ENCODE data around the gene WNT3.
A peak's percentile ranks its signal among the peaks of the same experiment; 100 is the strongest.

The WNT3 gene

DNA sequence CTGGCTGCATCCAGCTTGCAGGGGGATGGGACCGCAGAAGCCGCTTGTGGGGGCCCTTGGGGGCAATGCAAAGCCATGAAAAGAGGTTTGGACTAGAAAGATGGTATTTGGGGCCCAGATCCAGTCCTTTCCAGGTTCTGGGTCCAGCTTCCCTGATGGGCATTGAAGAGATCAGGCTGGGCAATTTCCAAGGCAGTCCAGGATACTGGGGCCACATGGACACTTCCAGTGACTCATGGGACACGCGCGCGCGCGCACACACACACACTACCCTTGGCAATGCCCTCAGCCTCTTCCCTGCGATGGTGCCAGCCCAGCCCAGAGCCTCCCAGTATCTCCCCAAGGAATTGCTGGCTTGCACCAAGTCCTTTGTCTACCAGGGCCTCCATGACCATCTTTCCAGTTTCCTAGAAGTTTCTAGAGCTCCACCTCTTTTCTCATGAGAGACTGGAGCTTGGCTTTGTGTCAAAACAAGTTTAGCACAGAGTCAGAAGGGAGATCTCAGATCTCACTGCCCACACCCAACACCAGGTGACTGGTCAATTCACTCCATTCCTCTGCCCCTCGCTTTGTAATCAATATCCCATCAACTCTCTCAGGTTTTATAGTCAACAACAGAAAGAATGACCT lies 44.3 kb downstream of the WNT3 start:
- H3K27me3 ChIP-seq (ENCODE audit: insufficient read depth, insufficient read length): peaks cover 82% of the 10 kb centered on the region
- peaks cover 7% of the 10 kb centered on the region for H3K36me3 ChIP-seq (ENCODE audit: insufficient read depth, insufficient read length, low read length)
- DNase-seq (ENCODE audit: low read depth, low spot score): no peak
- H3K4me3 ChIP-seq (ENCODE audit: insufficient read length, low read depth): no peak overlapping the region
- H3K9me3 ChIP-seq (ENCODE audit: insufficient read depth, low read length): peaks cover 8% of the 10 kb centered on the region; the same call in 1 of the 2 replicates
- peak overlapping the region; percentile 37 for H3K9ac ChIP-seq (ENCODE audit: insufficient read length, low read depth)
- H3K4me1 ChIP-seq (ENCODE audit: insufficient read depth, insufficient read length): peaks cover 45% of the 10 kb centered on the region
- TF ChIP-seq SUZ12 (IDR thresholded peaks at IDR 0.05; ENCODE audit: extremely low read depth, insufficient read depth, insufficient read length) (no peak), YY1 (IDR thresholded peaks at IDR 0.05; ENCODE audit: insufficient read depth, insufficient read length) (no peak), ZNF274 (IDR thresholded peaks at IDR 0.05; ENCODE audit: low read depth, low read length) (no peak)

DNA sequence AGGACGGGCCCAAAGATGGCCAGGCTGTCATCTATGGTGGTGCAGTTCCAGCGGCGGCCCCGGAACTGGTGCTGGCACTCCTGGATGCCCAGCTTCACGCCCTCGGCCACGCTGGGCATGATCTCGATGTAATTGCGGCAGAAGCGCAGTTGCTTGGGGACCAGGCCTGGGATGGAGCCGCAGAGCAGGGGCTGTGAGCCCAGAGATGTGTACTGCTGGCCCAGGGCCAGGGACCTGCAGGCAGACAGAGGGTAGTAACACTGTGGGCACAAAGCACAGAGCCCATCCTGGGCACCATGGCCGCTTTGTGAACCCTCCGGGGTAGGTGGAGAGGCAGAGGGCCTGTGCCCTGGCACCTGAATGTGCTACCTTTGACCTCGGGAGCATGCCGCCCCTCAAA lies 44.8 kb downstream of the WNT3 start:
- H3K9ac ChIP-seq (ENCODE audit: insufficient read length, low read depth): peak overlapping the region; percentile 37
- H3K36me3 ChIP-seq (ENCODE audit: insufficient read depth, insufficient read length, low read length): peaks cover 10% of the 10 kb centered on the region
- H3K4me1 ChIP-seq (ENCODE audit: insufficient read depth, insufficient read length): peaks cover 43% of the 10 kb centered on the region
- no peak overlapping the region for H3K4me3 ChIP-seq (ENCODE audit: insufficient read length, low read depth)
- TF ChIP-seq YY1 (IDR thresholded peaks at IDR 0.05; ENCODE audit: insufficient read depth, insufficient read length) (no peak), SUZ12 (IDR thresholded peaks at IDR 0.05; ENCODE audit: extremely low read depth, insufficient read depth, insufficient read length) (no peak), ZNF274 (IDR thresholded peaks at IDR 0.05; ENCODE audit: low read depth, low read length) (no peak)
- peaks cover 82% of the 10 kb centered on the region for H3K27me3 ChIP-seq (ENCODE audit: insufficient read depth, insufficient read length)
- H3K9me3 ChIP-seq (ENCODE audit: insufficient read depth, low read length): peaks cover 8% of the 10 kb centered on the region; the same call in 1 of the 2 replicates
- no peak for DNase-seq (ENCODE audit: low read depth, low spot score)

DNA sequence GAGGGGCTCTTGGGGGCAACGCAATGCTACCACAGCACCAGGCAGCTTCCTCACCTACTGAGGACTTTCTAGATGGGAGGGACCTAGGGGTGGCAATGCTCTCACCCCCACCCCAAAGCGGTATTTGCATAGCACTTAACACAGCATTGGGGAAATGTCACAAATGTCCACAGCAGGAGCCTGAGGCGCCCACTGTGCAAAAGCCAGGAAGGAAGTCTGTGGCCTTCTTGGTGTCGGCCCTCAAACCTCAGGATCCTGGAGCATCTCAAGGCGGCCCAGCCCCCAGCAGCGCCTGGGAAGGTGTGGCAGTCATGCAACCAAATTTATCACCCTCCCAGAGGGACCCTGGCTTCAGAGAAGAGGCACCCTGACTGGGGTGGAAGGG lies 45.3 kb downstream of the WNT3 start:
- H3K27me3 ChIP-seq (ENCODE audit: insufficient read depth, insufficient read length): peaks cover 82% of the 10 kb centered on the region
- no peak for DNase-seq (ENCODE audit: low read depth, low spot score)
- TF ChIP-seq YY1 (IDR thresholded peaks at IDR 0.05; ENCODE audit: insufficient read depth, insufficient read length): no peak
- TF ChIP-seq SUZ12 (IDR thresholded peaks at IDR 0.05; ENCODE audit: extremely low read depth, insufficient read depth, insufficient read length): no peak
- no peak for TF ChIP-seq ZNF274 (IDR thresholded peaks at IDR 0.05; ENCODE audit: low read depth, low read length)
- peak overlapping the region; percentile 37 for H3K9ac ChIP-seq (ENCODE audit: insufficient read length, low read depth)
- peaks cover 15% of the 10 kb centered on the region for H3K36me3 ChIP-seq (ENCODE audit: insufficient read depth, insufficient read length, low read length)
- H3K9me3 ChIP-seq (ENCODE audit: insufficient read depth, low read length): peaks cover 8% of the 10 kb centered on the region; the same call in 1 of the 2 replicates
- H3K4me3 ChIP-seq (ENCODE audit: insufficient read length, low read depth): no peak overlapping the region
- peaks cover 42% of the 10 kb centered on the region for H3K4me1 ChIP-seq (ENCODE audit: insufficient read depth, insufficient read length)

DNA sequence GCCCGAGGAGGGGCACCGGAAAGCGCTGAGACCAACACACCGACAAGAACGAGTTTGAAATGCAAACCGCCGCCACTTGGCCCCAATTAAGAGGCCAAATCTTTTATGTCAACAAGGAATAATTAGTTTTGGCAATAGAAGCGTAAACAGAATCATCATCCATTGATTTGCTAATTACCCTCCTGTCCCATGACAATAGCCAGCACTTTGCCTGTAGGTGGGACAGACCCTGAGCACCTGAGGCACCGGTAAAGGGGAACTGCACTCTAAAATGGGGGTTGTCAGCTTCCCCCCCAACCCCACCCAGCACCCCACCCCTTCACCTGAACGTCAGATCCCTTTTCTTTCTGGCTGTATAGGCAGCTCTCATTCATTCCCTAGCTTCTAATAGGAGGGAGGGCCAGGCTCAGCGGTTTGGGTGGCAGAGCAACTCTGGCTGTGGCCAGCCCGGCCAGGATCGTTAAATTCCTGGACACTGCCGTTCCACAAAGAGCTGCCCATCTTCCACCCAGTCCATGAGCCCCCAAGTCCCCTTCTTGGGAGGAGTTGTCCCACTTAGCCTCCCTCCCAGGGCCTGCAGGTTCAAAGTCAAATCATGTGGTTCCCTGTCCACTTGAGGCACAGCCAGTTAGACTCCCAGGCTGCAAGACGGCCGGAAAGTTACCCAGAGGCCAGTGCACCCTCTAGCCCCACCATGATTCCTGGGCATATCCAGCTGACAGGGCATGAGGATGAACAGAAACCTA lies 45.8 kb downstream of the WNT3 start:
- Histone ChIP-seq H3K9me3 (ENCODE audit: insufficient read depth, low read length) (peaks cover 8% of the 10 kb centered on the region; the same call in 1 of the 2 replicates), H3K36me3 (ENCODE audit: insufficient read depth, insufficient read length, low read length) (peaks cover 18% of the 10 kb centered on the region), H3K4me3 (ENCODE audit: insufficient read length, low read depth) (no peak overlapping the region), H3K27me3 (ENCODE audit: insufficient read depth, insufficient read length) (peaks cover 79% of the 10 kb centered on the region), H3K9ac (ENCODE audit: insufficient read length, low read depth) (peak overlapping the region; percentile 37), H3K4me1 (ENCODE audit: insufficient read depth, insufficient read length) (peaks cover 39% of the 10 kb centered on the region)
- DNase-seq (ENCODE audit: low read depth, low spot score): peak; percentile 72
- TF ChIP-seq ZNF274 (IDR thresholded peaks at IDR 0.05; ENCODE audit: low read depth, low read length) (no peak), YY1 (IDR thresholded peaks at IDR 0.05; ENCODE audit: insufficient read depth, insufficient read length) (no peak), SUZ12 (IDR thresholded peaks at IDR 0.05; ENCODE audit: extremely low read depth, insufficient read depth, insufficient read length) (no peak)

DNA sequence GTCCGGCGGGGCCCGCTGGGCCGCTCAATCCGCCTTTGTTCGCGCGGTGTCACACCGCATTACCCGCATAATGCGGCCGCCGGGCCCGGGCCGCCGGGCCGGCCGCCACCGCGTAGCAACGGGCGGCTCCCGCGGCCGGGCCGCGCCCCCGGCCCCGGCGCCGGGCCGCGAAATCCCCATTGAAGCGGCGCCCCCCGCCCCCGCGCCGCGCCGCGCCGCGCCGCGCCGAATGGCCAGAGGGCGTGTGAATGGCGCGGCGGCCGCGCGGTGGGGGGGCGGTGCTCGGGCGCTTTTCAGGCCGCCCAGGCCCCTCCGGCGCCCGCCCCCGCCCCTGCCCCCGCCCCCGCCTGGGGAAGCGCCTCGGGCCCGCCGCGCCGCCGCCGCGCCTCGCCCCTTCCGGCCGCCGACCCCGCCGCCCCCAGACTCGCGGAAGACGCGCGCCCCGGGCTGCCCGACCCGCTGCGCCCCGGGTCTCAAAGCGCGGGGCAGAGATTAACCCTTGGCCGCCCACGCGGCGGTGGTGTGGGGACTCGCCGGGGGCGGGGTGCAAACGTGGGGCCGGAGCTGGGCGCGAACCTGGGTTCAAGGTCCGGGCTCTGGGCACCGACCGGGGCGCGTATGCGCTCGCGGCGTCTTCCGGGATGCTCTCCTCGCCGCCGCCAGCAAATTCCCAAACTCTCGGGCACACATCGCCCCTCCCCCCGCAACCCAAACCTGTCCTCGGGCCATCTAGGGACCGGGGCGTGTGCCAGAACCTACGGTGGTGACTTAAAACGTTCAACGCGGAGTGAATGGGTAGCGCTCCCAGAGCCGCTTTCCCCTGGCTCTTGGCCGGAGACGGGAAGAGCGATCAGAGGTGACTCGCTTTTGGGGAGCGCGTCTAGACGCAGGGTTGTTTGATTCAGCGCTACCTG lies 46.7 kb downstream of the WNT3 start:
- peak overlapping the region; percentile 40 for H3K4me3 ChIP-seq (ENCODE audit: insufficient read length, low read depth)
- peaks cover 8% of the 10 kb centered on the region; the same call in 1 of the 2 replicates for H3K9me3 ChIP-seq (ENCODE audit: insufficient read depth, low read length)
- no peak for DNase-seq (ENCODE audit: low read depth, low spot score)
- H3K9ac ChIP-seq (ENCODE audit: insufficient read length, low read depth): peak overlapping the region; percentile 65
- peaks cover 35% of the 10 kb centered on the region for H3K4me1 ChIP-seq (ENCODE audit: insufficient read depth, insufficient read length)
- H3K36me3 ChIP-seq (ENCODE audit: insufficient read depth, insufficient read length, low read length): peaks cover 25% of the 10 kb centered on the region
- peaks cover 78% of the 10 kb centered on the region for H3K27me3 ChIP-seq (ENCODE audit: insufficient read depth, insufficient read length)
- no peak for TF ChIP-seq SUZ12 (IDR thresholded peaks at IDR 0.05; ENCODE audit: extremely low read depth, insufficient read depth, insufficient read length)
- no peak for TF ChIP-seq ZNF274 (IDR thresholded peaks at IDR 0.05; ENCODE audit: low read depth, low read length)
- no peak for TF ChIP-seq YY1 (IDR thresholded peaks at IDR 0.05; ENCODE audit: insufficient read depth, insufficient read length)

DNA sequence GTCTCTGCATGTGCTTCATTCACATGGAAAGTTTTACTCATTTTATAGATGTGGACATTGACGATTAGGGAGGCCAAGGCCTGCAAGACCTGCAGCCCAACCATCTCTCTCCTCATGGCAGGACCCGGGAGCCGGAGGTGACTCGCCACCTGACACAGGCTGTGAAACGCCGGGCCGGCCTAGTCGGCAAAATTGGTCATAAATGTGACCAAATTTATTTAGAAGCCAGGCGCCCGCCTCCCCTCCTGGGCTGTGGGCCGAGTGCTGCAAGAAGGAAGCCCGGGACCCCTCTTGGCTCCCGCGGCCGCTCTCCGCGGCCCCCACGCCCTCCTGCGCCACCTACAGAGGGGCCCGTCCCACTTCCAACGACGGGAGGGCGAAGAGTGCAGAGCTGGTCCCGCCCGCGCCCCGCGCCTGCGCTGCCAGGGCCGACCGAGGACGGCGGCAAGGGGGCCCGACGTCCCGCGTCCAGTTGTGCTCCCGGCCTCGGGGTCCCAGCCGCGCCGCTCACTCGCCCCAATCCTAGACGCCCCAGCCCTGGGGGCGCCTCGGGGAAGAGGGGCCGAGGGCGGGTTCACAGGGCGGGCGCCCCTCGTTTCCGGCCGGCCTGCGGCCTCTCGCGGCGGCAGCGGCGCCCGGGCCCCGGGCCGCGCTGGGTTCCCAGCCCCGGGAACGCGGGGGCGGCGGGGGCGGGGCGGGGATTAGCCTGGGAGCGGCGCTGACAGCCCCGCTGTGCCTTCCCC lies 47.5 kb downstream of the WNT3 start:
- no peak for DNase-seq (ENCODE audit: low read depth, low spot score)
- Histone ChIP-seq H3K9ac (ENCODE audit: insufficient read length, low read depth) (peak overlapping the region; percentile 72), H3K4me1 (ENCODE audit: insufficient read depth, insufficient read length) (peaks cover 34% of the 10 kb centered on the region), H3K27me3 (ENCODE audit: insufficient read depth, insufficient read length) (peaks cover 76% of the 10 kb centered on the region), H3K36me3 (ENCODE audit: insufficient read depth, insufficient read length, low read length) (peaks cover 27% of the 10 kb centered on the region), H3K9me3 (ENCODE audit: insufficient read depth, low read length) (peaks cover 4% of the 10 kb centered on the region; the same call in 1 of the 2 replicates), H3K4me3 (ENCODE audit: insufficient read length, low read depth) (peak overlapping the region; percentile 40)
- TF ChIP-seq YY1 (IDR thresholded peaks at IDR 0.05; ENCODE audit: insufficient read depth, insufficient read length): no peak
